Ovary (tissue), 9 donors: Measurements from ENCODE around the gene AFTPH. TPM values are rescaled to one million over a fixed set of nuclear protein-coding genes. Genes with fewer than 3 reads are reported as not detected.

Source experiments
- DNase-seq, 5 donors: peaks; one replicate each; pipeline ENCODE4 v3.0.0-alpha.2; 2019 to 2020
- H3K27ac ChIP-seq, 2 donors: fragments of 200-600 bp; one replicate each; pipeline versions ENCODE4 v1.5.1 to v1.8.0; 2019 to 2022
- H3K27me3 ChIP-seq: fragments of 200-600 bp; one replicate; pipeline ENCODE4 v1.8.0; 2022
- H3K36me3 ChIP-seq: fragments of 200-600 bp; sonication (generic); one replicate; pipeline ENCODE4 v1.5.1; 2019
- H3K4me1 ChIP-seq: one replicate; pipeline ENCODE4 v1.8.1; 2013; ENCODE audit warnings: mild to moderate bottlenecking, moderate library complexity; ENCODE audit not compliant: insufficient read depth
- H3K4me3 ChIP-seq: fragments of 200-600 bp; sonication (generic); one replicate; pipeline ENCODE4 v1.5.1; 2017
- H3K9me3 ChIP-seq, 2 donors: fragments of 200-600 bp in 1 of 2; sonication (generic) in 1 of 2; one replicate each; pipeline versions ENCODE4 v1.5.1 to v1.8.1; 2013 to 2019; ENCODE audit warnings: mild to moderate bottlenecking in 1 of 2, moderate library complexity in 1 of 2
- EP300 ChIP-seq: sonication (generic); formaldehyde crosslinking; IDR thresholded peaks from one replicate; pipeline ENCODE4 v1.6.1; 2017; ENCODE audit warnings: antibody characterized with exemption
- POLR2A ChIP-seq: fragments of 450-650 bp; IDR thresholded peaks from one replicate; pipeline ENCODE4 v1.6.1; 2017; ENCODE audit warnings: antibody characterized with exemption, mild to moderate bottlenecking, moderate library complexity
- WGBS, 3 donors: extraction: QIAGEN DNeasy Blood & Tissue Kit in 1 of 3; methylation state at CpG; one replicate each; pipeline versions ENCODE4 v1.1.5 to v1.1.7; 2013 to 2017; 5-methylcytosine and 5-hydroxymethylcytosine counted together
- intact Hi-C, 4 donors: fragments of 100-400 bp; cut with DNase I; formaldehyde crosslinking; loops; one replicate each; pipeline versions ENCODE4 v1.11.0 to v1.15.1; 2022 to 2023
- polyA plus RNA-seq, 2 donors: library from polyadenylated mRNA; stranded (reverse); fragments of 200-250 nt in 1 of 2; fragments of 350-450 nt in 1 of 2; fragmentation: Illumina TruSeq in 1 of 2; extraction: RNeasy Lipid Tissue Mini Kit (QIAGEN cat#74804) in 1 of 2; gene quantifications; one replicate each; pipeline ENCODE4 v1.2.3, GENCODE V29; 2013 to 2014
- total RNA-seq, 7 donors: library from RNA; depleted of rRNA in 2 of 7; stranded (reverse); fragments of >200 nt in 2 of 7; fragmentation: NEBNext Ultra II Directional in 3 of 7; extraction: Animal tissue kit (Norgen Biotek cat#: 25700) in 3 of 7; gene quantifications; one replicate each; pipeline versions ENCODE4 v1.1.0 to v1.2.4, GENCODE V29; 2016 to 2023
- TF ChIP-seq, protein P1 (sequence below), 3 donors: fragments of 450-650 bp in 2 of 3; fragments of 200-600 bp in 1 of 3; IDR thresholded peaks; one replicate each; pipeline versions ENCODE4 v1.5.1 to v1.8.0; 2016 to 2022; ENCODE audit warnings: antibody characterized with exemption in 3 of 3, mild to moderate bottlenecking in 1 of 3
- donor health status: DM: no; HTN: no; CAD: no; lungs with moderate emphysema.
- donor health status: DM: no; HTN: no; CAD: no.
- donor health status: Bipolar disorder and iron deficiency.
- donor health status: DM: yes; HTN: yes; CAD: no.
- donor health status: DM: no; HTN: no; CAD: no.
- donor health status: DM: yes; HTN: yes; CAD: no.

AFTPH gene
- total and polyA plus RNA-seq, 9 donors = 18.5 to 33.8 (median 27.6) TPM

DNA sequence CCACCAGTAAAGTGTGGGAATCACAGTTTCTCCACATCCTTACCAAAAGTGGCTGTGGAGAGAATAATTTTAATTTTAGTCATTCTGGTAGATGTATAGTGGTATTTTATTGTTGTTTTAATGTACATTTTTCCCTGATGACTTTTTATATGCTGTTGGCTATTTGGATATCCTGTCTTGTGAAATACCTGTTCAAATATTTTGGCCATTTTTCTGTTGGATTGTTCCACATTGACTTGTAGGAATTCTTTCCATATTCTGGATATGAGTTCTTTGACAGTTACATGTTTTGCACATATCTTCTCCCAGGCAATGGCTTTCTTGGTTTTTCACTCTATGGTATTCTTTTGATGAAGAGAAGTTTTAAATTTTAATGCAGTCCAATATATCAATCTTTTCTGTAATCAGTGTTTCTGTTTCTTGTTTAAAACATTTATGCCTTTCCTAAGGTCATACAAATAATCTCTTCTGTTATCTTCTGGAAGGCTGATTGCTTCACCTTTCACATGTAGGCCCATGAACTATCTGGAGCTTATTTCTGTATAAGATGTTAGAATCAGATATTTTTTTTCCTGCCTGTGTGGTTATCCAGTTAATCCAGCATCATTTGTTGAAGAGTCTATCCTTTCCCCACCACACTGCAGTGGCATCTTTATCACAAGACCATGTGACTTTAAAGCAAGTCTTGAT lies 19.0 kb downstream of the AFTPH start:
- Histone ChIP-seq H3K9me3 (no peaks in the 10 kb centered on the region), H3K27ac (no peak overlapping the region), H3K27me3 (no peaks in the 10 kb centered on the region), H3K4me1 (no peaks in the 10 kb centered on the region), H3K36me3 (no peaks in the 10 kb centered on the region), H3K4me3 (no peak overlapping the region)
- TF ChIP-seq POLR2A = no peak
- no peak for TF ChIP-seq EP300
- TF ChIP-seq, protein P1, sequence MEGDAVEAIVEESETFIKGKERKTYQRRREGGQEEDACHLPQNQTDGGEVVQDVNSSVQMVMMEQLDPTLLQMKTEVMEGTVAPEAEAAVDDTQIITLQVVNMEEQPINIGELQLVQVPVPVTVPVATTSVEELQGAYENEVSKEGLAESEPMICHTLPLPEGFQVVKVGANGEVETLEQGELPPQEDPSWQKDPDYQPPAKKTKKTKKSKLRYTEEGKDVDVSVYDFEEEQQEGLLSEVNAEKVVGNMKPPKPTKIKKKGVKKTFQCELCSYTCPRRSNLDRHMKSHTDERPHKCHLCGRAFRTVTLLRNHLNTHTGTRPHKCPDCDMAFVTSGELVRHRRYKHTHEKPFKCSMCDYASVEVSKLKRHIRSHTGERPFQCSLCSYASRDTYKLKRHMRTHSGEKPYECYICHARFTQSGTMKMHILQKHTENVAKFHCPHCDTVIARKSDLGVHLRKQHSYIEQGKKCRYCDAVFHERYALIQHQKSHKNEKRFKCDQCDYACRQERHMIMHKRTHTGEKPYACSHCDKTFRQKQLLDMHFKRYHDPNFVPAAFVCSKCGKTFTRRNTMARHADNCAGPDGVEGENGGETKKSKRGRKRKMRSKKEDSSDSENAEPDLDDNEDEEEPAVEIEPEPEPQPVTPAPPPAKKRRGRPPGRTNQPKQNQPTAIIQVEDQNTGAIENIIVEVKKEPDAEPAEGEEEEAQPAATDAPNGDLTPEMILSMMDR (IDR thresholded peaks at IDR 0.05) = no peak
- DNase-seq = no peak
- intact Hi-C loops = no loop called here

DNA sequence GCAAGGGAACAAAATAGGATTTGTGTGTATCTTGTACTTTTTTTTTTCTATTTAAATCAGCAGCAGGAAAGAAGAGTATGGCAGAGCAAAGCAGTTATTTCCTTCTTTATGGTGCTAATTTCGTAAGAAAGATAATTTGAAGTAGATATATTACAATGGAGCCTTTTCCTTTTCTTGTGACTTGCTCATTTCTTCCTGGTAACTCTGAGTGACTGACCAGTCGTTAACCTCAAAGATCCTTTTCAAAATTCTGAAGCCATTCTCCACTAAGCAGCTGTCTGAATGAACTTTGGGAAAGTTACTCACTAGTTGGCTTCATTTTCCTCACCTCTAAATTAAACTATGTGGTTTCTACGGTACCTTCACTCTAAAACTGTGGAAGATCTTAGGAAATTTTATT lies 24.6 kb downstream of the AFTPH start:
- H3K36me3 ChIP-seq = no peaks in the 10 kb centered on the region
- intact Hi-C loops = no loop called here
- TF ChIP-seq, protein P1 (IDR thresholded peaks at IDR 0.05) = no peak
- no peak for TF ChIP-seq EP300
- TF ChIP-seq POLR2A = no peak
- H3K4me1 ChIP-seq = no peaks in the 10 kb centered on the region
- no peaks in the 10 kb centered on the region for H3K27me3 ChIP-seq
- DNase-seq = no peak
- no peak overlapping the region for H3K4me3 ChIP-seq
- H3K27ac ChIP-seq = no peak overlapping the region
- WGBS, 3 donors = 52 to 61% (median 61%) methylated on average over 3 of the region's 3 CpGs
- H3K9me3 ChIP-seq = no peaks in the 10 kb centered on the region

GRCh38 chr2:64550042-64550441 lies 25.9 kb downstream of the AFTPH start:
- Histone ChIP-seq H3K36me3 (no peaks in the 10 kb centered on the region), H3K9me3 (no peaks in the 10 kb centered on the region), H3K4me3 (no peak overlapping the region), H3K4me1 (no peaks in the 10 kb centered on the region), H3K27ac (no peak overlapping the region), H3K27me3 (no peaks in the 10 kb centered on the region)
- TF ChIP-seq EP300 (no peak), POLR2A (no peak)
- TF ChIP-seq, protein P1 (IDR thresholded peaks at IDR 0.05) = no peak
- 96 to 100% (median 99%) methylated on average over 1 of the region's 1 CpG for WGBS, 3 donors
- intact Hi-C loops = no loop called here
- DNase-seq = no peak

- Histone ChIP-seq H3K36me3 (no peaks in the 10 kb centered on the region), H3K4me3 (no peak overlapping the region), H3K9me3 (no peaks in the 10 kb centered on the region), H3K4me1 (no peaks in the 10 kb centered on the region), H3K27me3 (no peaks in the 10 kb centered on the region), H3K27ac (no peak overlapping the region)
- TF ChIP-seq EP300 (no peak), POLR2A (no peak)
- TF ChIP-seq, protein P1 (IDR thresholded peaks at IDR 0.05) = no peak
- intact Hi-C loops = no loop called here
- no peak for DNase-seq
- WGBS, 3 donors = 86 to 96% (median 93%) methylated on average over 1 of the region's 1 CpG
These were observed 27.7 kb downstream of the AFTPH start for GRCh38 chr2:64551851-64552250.
